Heart left ventricle (tissue), 13 donors: ENCODE measurements around the gene MRPL4.

Source experiments
- CTCF ChIP-seq, 12 donors: fragments of 200-600 bp; sonication (generic) in 4 of 12; IDR thresholded peaks; one replicate each; pipeline versions ENCODE4 v1.5.0 to v1.8.0; 2018 to 2022; ENCODE audit warnings: antibody characterized with exemption in 12 of 12, mild to moderate bottlenecking in 5 of 12
- POLR2A ChIP-seq, 2 donors: fragments of 450-650 bp; IDR thresholded peaks; one replicate each; pipeline ENCODE4 v1.6.1; 2017; ENCODE audit warnings: antibody characterized with exemption in 2 of 2, mild to moderate bottlenecking in 2 of 2, moderate library complexity in 2 of 2
- donor health status: ischemic (EF 13 %, LVEDD 7.1; RV severe dilation, severe dysfunction).
- donor health status: DM: no; HTN: yes; CAD: no.
- donor health status: DM: no; HTN: no; CAD: no.
- donor health status: ischemic (EF 25% LVEDD 6.9; RV normal size, moderate dysfunction).
- donor health status: ischemic (EF 25% LVEDD 5.7; RV mildly dilated, moderate dysfunction).
- donor health status: ischemic (EF 35%, LVEDD 5.7; RV mildly dilated, moderate dysfunction).
- donor health status: nonischemic (EF 11% LVEDD 7.7; RV severe dilation, severe dysfunction).
- donor health status: DM: yes; HTN: yes; CAD: no.
- donor health status: PGD.
- donor health status: ischemic (EF 29% LVEDD 5.4; RV normal size, mild dysfunction).
- donor health status: nonischemic (EF 23%, LVEDD 6.1; RV moderate dilation, normal function).

GRCh38 chr19:10252707-10253106 lies 693 bp downstream of the MRPL4 start:
- TF ChIP-seq POLR2A (IDR thresholded peaks at IDR 0.05) (no peak), CTCF (IDR thresholded peaks at IDR 0.05) (no peak)
